Pancreas (tissue), 10 donors: ENCODE data around the gene LHFPL2. TPM values are rescaled to one million over a fixed set of nuclear protein-coding genes. Genes with fewer than 3 reads are reported as not detected.

Source experiments
- ATAC-seq, 4 donors: fragments of 200-7000 bp; cut with Tn5 transposase; one replicate each; pipeline versions ENCODE4 v1.8.0 to v1.9.1; 2020; ENCODE audit warnings: mild to moderate bottlenecking in 4 of 4, moderate library complexity in 4 of 4
- DNase-seq, 6 donors: peaks; one replicate each; pipeline ENCODE4 v3.0.0-alpha.2; 2020
- FAIRE-seq: peaks from 2 replicates; lab custom pipeline; 2012; peaks lifted over from hg19 to GRCh38; lab: Jason Lieb, UNC
- H3K27ac ChIP-seq, 4 donors: fragments of 200-600 bp; sonication (generic); 1 replicate in 3 of 4; 2 replicates in 1 of 4; pipeline versions ENCODE4 v1.5.0 to v1.8.0; 2020
- H3K27me3 ChIP-seq, 4 donors: fragments of 200-600 bp; one replicate each; pipeline ENCODE4 v1.8.0; 2021
- H3K36me3 ChIP-seq, 3 donors: fragments of 200-600 bp; sonication (generic) in 1 of 3; one replicate each; pipeline versions ENCODE4 v1.5.0 to v1.8.0; 2020 to 2021
- H3K4me1 ChIP-seq, 3 donors: fragments of 200-600 bp; one replicate each; pipeline ENCODE4 v1.8.0; 2021
- H3K4me3 ChIP-seq, 4 donors: fragments of 200-600 bp; sonication (generic) in 2 of 4; one replicate each; pipeline versions ENCODE4 v1.5.0 to v1.8.0; 2020 to 2021
- H3K9me3 ChIP-seq, 4 donors: fragments of 200-600 bp; one replicate each; pipeline ENCODE4 v1.8.0; 2021
- CTCF ChIP-seq, 4 donors: fragments of 200-600 bp; sonication (generic) in 3 of 4; IDR thresholded peaks; one replicate each; pipeline versions ENCODE4 v1.5.0 to v1.8.0; 2021; ENCODE audit warnings: antibody characterized with exemption in 4 of 4
- WGBS, 2 donors: extraction: QIAGEN DNeasy Blood & Tissue Kit; methylation state at CpG; one replicate each; pipeline ENCODE4 v1.1.7; 2013; 5-methylcytosine and 5-hydroxymethylcytosine counted together
- intact Hi-C, 3 donors: fragments of 100-400 bp; cut with DNase I; formaldehyde crosslinking; loops; one replicate each; pipeline versions ENCODE4 v1.11.1 to v1.14.2; 2022
- polyA plus RNA-seq, 2 donors: library from polyadenylated mRNA; stranded (reverse); fragments of 200-250 nt; gene quantifications; one replicate each; pipeline ENCODE4 v1.2.3, GENCODE V29; 2013
- total RNA-seq, 6 donors: library from RNA; stranded (reverse); fragmentation: NEBNext Ultra II Directional in 4 of 6; extraction: Animal tissue kit (Norgen Biotek cat#: 25700) in 4 of 6; gene quantifications; one replicate each; pipeline versions ENCODE4 v1.2.1 to v1.2.4, GENCODE V29; 2021 to 2023
- donor health status: healthy with polysubstance abuse.
- donor health status: DM: no; HTN: no; CAD: no; lungs with moderate emphysema.
- donor health status: DM: no; HTN: no; CAD: no.
- donor health status: control.
- donor health status: control.
- donor health status: Bipolar disorder and iron deficiency.
- donor health status: DM: yes; HTN: yes; CAD: no.
- donor health status: DM: no; HTN: no; CAD: no.
- donor health status: DM: no; HTN: no; CAD: no.
- donor health status: DM: yes; HTN: yes; CAD: no.

The LHFPL2 gene
- total and polyA plus RNA-seq, 8 donors = 4.0 to 28.4 (median 13.0) TPM

DNA sequence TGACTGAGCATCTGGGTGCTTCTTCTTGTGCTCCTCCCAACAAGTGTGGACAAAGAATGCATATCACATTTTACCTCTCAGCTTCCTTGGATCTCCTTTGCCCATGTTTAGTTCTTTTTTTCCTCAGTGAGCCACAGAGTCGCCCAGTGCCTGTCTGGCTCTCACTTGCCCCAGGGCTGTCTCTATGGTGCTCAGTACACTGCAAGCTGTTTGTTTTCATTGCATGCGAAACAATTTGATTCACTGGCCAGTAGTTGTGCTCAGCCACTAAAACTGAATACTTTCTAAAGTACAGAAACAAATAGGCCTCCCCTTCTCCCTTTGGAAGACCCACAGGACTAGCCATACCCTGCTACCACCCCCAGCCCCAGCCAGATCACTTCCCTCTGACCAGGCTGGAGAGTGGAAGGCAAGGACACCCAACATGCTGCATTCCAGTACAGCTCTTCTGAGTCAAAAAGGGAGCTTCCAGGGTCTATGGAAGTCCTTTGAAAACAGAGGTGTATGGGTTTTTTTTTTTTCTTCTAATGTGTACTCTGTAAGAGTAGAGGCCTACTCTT lies 3.8 kb downstream of the LHFPL2 start:
- FAIRE-seq (no peak), DNase-seq (no peak), ATAC-seq (no peak)
- Histone ChIP-seq H3K27me3 (no peaks in the 10 kb centered on the region), H3K27ac (no peak overlapping the region), H3K36me3 (no peaks in the 10 kb centered on the region), H3K4me3 (no peak overlapping the region), H3K4me1 (peaks cover 0 to 28% (median 22%) of the 10 kb centered on the region in 3 donors), H3K9me3 (no peaks in the 10 kb centered on the region)
- TF ChIP-seq CTCF (IDR thresholded peaks at IDR 0.05) = no peak
- intact Hi-C loops = no loop called here
- 49 to 70% methylated on average over 2 of the region's 2 CpGs for WGBS, 2 donors

GRCh38 chr5:78644129-78644528 lies 4.4 kb downstream of the LHFPL2 start:
- TF ChIP-seq CTCF (IDR thresholded peaks at IDR 0.05) = no peak
- Histone ChIP-seq H3K9me3 (no peaks in the 10 kb centered on the region), H3K4me3 (no peak overlapping the region), H3K27ac (no peak overlapping the region), H3K4me1 (peaks cover 3 to 35% (median 25%) of the 10 kb centered on the region in 3 donors), H3K27me3 (no peaks in the 10 kb centered on the region), H3K36me3 (no peaks in the 10 kb centered on the region)
- intact Hi-C loops = no loop called here
- FAIRE-seq = no peak
- DNase-seq = no peak
- ATAC-seq = no peak
- WGBS, 2 donors = 96% methylated on average over 3 of the region's 3 CpGs

GRCh38 chr5:78642701-78643100 lies 5.9 kb downstream of the LHFPL2 start:
- DNase-seq (no peak), ATAC-seq (no peak), FAIRE-seq (no peak)
- no peak overlapping the region for H3K27ac ChIP-seq
- H3K27me3 ChIP-seq = no peaks in the 10 kb centered on the region
- TF ChIP-seq CTCF (IDR thresholded peaks at IDR 0.05) = no peak
- H3K36me3 ChIP-seq = no peaks in the 10 kb centered on the region
- no peaks in the 10 kb centered on the region for H3K9me3 ChIP-seq
- no peak overlapping the region for H3K4me3 ChIP-seq
- 91 to 92% methylated on average over 1 of the region's 1 CpG for WGBS, 2 donors
- H3K4me1 ChIP-seq = peaks cover 12 to 40% (median 37%) of the 10 kb centered on the region in 3 donors
- intact Hi-C loops = no loop called here

- Histone ChIP-seq H3K9me3 (no peaks in the 10 kb centered on the region), H3K4me3 (no peak overlapping the region), H3K27ac (peak overlapping the region in 3 of 4 donors; percentile 35 to 51 (median 39)), H3K36me3 (no peaks in the 10 kb centered on the region), H3K27me3 (no peaks in the 10 kb centered on the region), H3K4me1 (peaks cover 18 to 37% (median 30%) of the 10 kb centered on the region in 3 donors)
- no peak for TF ChIP-seq CTCF (IDR thresholded peaks at IDR 0.05)
- DNase-seq (no peak), ATAC-seq (peak in 3 of 4 donors; percentile 39 to 59 (median 47)), FAIRE-seq (no peak)
- intact Hi-C loops = no loop called here
- 20 to 22% methylated on average over 3 of the region's 3 CpGs for WGBS, 2 donors
These were observed 7.7 kb downstream of the LHFPL2 start for GRCh38 chr5:78640662-78641474.

- ATAC-seq (no peak), DNase-seq (no peak), FAIRE-seq (no peak)
- Histone ChIP-seq H3K36me3 (no peaks in the 10 kb centered on the region), H3K27ac (peak overlapping the region in 1 of 4 donors; percentile 9), H3K4me1 (peaks cover 18 to 39% (median 30%) of the 10 kb centered on the region in 3 donors), H3K27me3 (no peaks in the 10 kb centered on the region), H3K9me3 (no peaks in the 10 kb centered on the region), H3K4me3 (no peak overlapping the region)
- TF ChIP-seq CTCF (IDR thresholded peaks at IDR 0.05) = no peak
- intact Hi-C loops = no loop called here
- WGBS, 2 donors = 36 to 41% methylated on average over 2 of the region's 2 CpGs
These were observed 8.8 kb downstream of the LHFPL2 start for GRCh38 chr5:78639791-78640190.
